MCF 10A (cell line): ENCODE measurements around the gene SEPTIN3. TPM values are rescaled to one million over a fixed set of nuclear protein-coding genes. Genes with fewer than 3 reads are reported as not detected.

Experiments
- BruUV-seq: library from RNA; stranded (reverse); fragments of 400-500 nt; replicated peaks from 2 replicates; lab custom pipeline; 2021; lab: Mats Ljungman, UMichigan
- CTCF ChIA-PET: fragments of 300-600 bp; sonication (Branson Sonifier 250); formaldehyde crosslinking; extraction: SDS; loops from one replicate; lab custom pipeline; 2021; ENCODE audit warnings: antibody characterized with exemption, inconsistent platforms; lab: Yijun Ruan, JAX
- POLR2A ChIA-PET: fragments of 300-600, 350-650 bp; sonication (Branson Sonifier 250); formaldehyde crosslinking; extraction: SDS; loops from one replicate; lab custom pipeline; 2020; ENCODE audit warnings: antibody characterized with exemption, inconsistent platforms; lab: Yijun Ruan, JAX
- DNase-seq: peaks from one replicate; pipeline ENCODE4 v3.0.0-alpha.2; 2018; ENCODE audit not compliant: unreplicated experiment
- H3K27ac Mint-ChIP-seq: one replicate; pipeline ENCODE4 v1.8.0; 2022; ENCODE audit warnings: mild to moderate bottlenecking, low read depth, mixed read lengths; ENCODE audit not compliant: unreplicated experiment
- H3K27me3 Mint-ChIP-seq: one replicate; pipeline ENCODE4 v1.8.0; 2022; ENCODE audit warnings: mixed read lengths; ENCODE audit not compliant: insufficient read depth, unreplicated experiment
- H3K36me3 Mint-ChIP-seq: one replicate; pipeline ENCODE4 v1.8.0; 2022; ENCODE audit warnings: mild to moderate bottlenecking, moderate library complexity, mixed read lengths; ENCODE audit not compliant: insufficient read depth, unreplicated experiment
- H3K4me1 Mint-ChIP-seq: one replicate; pipeline ENCODE4 v1.8.0; 2022; ENCODE audit warnings: mixed read lengths; ENCODE audit not compliant: insufficient read depth, unreplicated experiment
- H3K4me3 Mint-ChIP-seq: one replicate; pipeline ENCODE4 v1.8.0; 2022; ENCODE audit warnings: mild to moderate bottlenecking, moderate library complexity, mixed read lengths; ENCODE audit not compliant: unreplicated experiment
- H3K9me3 Mint-ChIP-seq: one replicate; pipeline ENCODE4 v1.8.0; 2022; ENCODE audit warnings: mixed read lengths; ENCODE audit not compliant: unreplicated experiment
- CTCF ChIP-seq: fragments of 200-600 bp; IDR thresholded peaks from one replicate; pipeline ENCODE4 v1.8.0; 2022; ENCODE audit warnings: antibody characterized with exemption, mild to moderate bottlenecking; ENCODE audit not compliant: unreplicated experiment
- intact Hi-C: fragments of 100-400 bp; cut with micrococcal nuclease; formaldehyde crosslinking; loops from 2 replicates; pipeline ENCODE4 v1.14.1; 2022
- total RNA-seq: library from RNA; stranded (reverse); gene quantifications from 2 replicates; pipeline ENCODE4 v1.2.3, GENCODE V29; 2022

Gene SEPTIN3
- total RNA-seq, 1 experiment from 2014 or later = 0.21 TPM

- H3K4me3 Mint-ChIP-seq = no peak overlapping the region
- H3K27me3 Mint-ChIP-seq = no peaks in the 10 kb centered on the region
- POLR2A ChIA-PET = no interaction called here
Measured at GRCh38 chr22:41991111-41991510, 21.9 kb downstream of the SEPTIN3 start.

GRCh38 chr22:41992496-41992895 is 23.3 kb downstream of the SEPTIN3 start:
- Mint-ChIP-seq H3K27ac (no peak overlapping the region), H3K36me3 (peaks cover 6% of the 10 kb centered on the region), H3K9me3 (no peaks in the 10 kb centered on the region), H3K27me3 (no peaks in the 10 kb centered on the region), H3K4me3 (no peak overlapping the region), H3K4me1 (no peaks in the 10 kb centered on the region)
- no peak for TF ChIP-seq CTCF
- DNase-seq = no peak
- BruUV-seq = no TSS peak
- intact Hi-C loops = no loop called here
- ChIA-PET POLR2A (no interaction called here), CTCF (interaction anchor here (0.6 kb wide), 1 partner anchor 554 kb away, joined by 3 read pairs; no protein-coding TSS in a partner anchor)

More at GRCh38 chr22:41991111-41991510, 21.9 kb downstream of the SEPTIN3 start:
- Mint-ChIP-seq H3K27ac (no peak overlapping the region), H3K4me1 (no peaks in the 10 kb centered on the region), H3K9me3 (no peaks in the 10 kb centered on the region), H3K36me3 (peaks cover 6% of the 10 kb centered on the region)
- CTCF ChIA-PET = interaction anchor here (0.6 kb wide), 1 partner anchor 294 kb away, joined by 3 read pairs; no protein-coding TSS in a partner anchor
- TF ChIP-seq CTCF = no peak
- no TSS peak for BruUV-seq
- intact Hi-C loops = no loop called here
- DNase-seq = no peak

- TF ChIP-seq CTCF = no peak
- intact Hi-C loops = no loop called here
- ChIA-PET CTCF (no interaction called here), POLR2A (interaction anchor here (0.7 kb wide), 1 partner anchor 27 kb away, joined by 3 read pairs; no protein-coding TSS in a partner anchor)
- H3K4me1 Mint-ChIP-seq = no peaks in the 10 kb centered on the region
- H3K27me3 Mint-ChIP-seq = no peaks in the 10 kb centered on the region
- no peak for DNase-seq
- H3K36me3 Mint-ChIP-seq = peaks cover 6% of the 10 kb centered on the region
- no TSS peak for BruUV-seq
- no peak overlapping the region for H3K4me3 Mint-ChIP-seq
- H3K27ac Mint-ChIP-seq = no peak overlapping the region
- no peaks in the 10 kb centered on the region for H3K9me3 Mint-ChIP-seq
Measured at GRCh38 chr22:41995211-41995610, 26.0 kb downstream of the SEPTIN3 start.

- Mint-ChIP-seq H3K27ac (no peak overlapping the region), H3K36me3 (peaks cover 6% of the 10 kb centered on the region), H3K27me3 (no peaks in the 10 kb centered on the region), H3K9me3 (no peaks in the 10 kb centered on the region), H3K4me3 (no peak overlapping the region), H3K4me1 (no peaks in the 10 kb centered on the region)
- no peak for DNase-seq
- POLR2A ChIA-PET = interaction anchor here (0.5 kb wide), 1 partner anchor 542 kb away, joined by 3 read pairs; no protein-coding TSS in a partner anchor
- BruUV-seq = no TSS peak
- no peak for TF ChIP-seq CTCF
- CTCF ChIA-PET = no interaction called here
- intact Hi-C loops = no loop called here
Measured at GRCh38 chr22:41996826-41997225, 27.6 kb downstream of the SEPTIN3 start.
